ENCODE results near the gene CLCNKA. TPM values are rescaled to one million over a fixed set of nuclear protein-coding genes. Genes with fewer than 3 reads are reported as not detected.

CLCNKA gene
- total and polyA plus RNA-seq, 2 of the 8 experiments (the other 6 are each of a cell fraction or from before 2014, with no cell fraction given) = 0.95 to 2.0 TPM

- Histone ChIP-seq H2BK12ac (ENCODE audit: low read depth, low read length) (no peak overlapping the region), H2AK5ac (ENCODE audit: low read depth, low read length) (no peak overlapping the region), H3K9me3 (ENCODE audit: insufficient read depth in 2 of 2, low read depth in 1 of 2, low read length in 1 of 2) (no peaks in the 10 kb centered on the region), H3K4me1 (replicated peaks in 1 of 4; ENCODE audit: control insufficient read depth in 3 of 4, insufficient read depth in 4 of 4, low read length in 3 of 4) (peaks cover 0 to 6% (median 4%) of the 10 kb centered on the region in 4 experiments; a peak in 3 of 7 replicates), H3K79me2 (ENCODE audit: control insufficient read depth in 1 of 2, insufficient read depth in 2 of 2, low read length in 2 of 2) (no peaks in the 10 kb centered on the region), H2BK15ac (ENCODE audit: low read length) (no peak overlapping the region), H3K4me3 (ENCODE audit: extremely low read depth in 1 of 4, insufficient read depth in 2 of 4, low read depth in 3 of 4, low read length in 4 of 4) (no peak overlapping the region), H4K91ac (replicated peaks; ENCODE audit: insufficient read length, low read length) (no peak overlapping the region), H3K56ac (replicated peaks; ENCODE audit: insufficient read length, low read depth, low read length) (no peak overlapping the region), H2BK5ac (ENCODE audit: low read depth, low read length) (no peak overlapping the region), H2BK120ac (replicated peaks; ENCODE audit: low read depth, low read length) (no peak overlapping the region), H4K5ac (ENCODE audit: insufficient read length, low read depth, low read length) (no peak overlapping the region), H3K23me2 (ENCODE audit: low read depth, low read length) (no peaks in the 10 kb centered on the region), H3K9ac (replicated peaks in 1 of 4; ENCODE audit: extremely low read depth in 1 of 4, low read depth in 3 of 4, low read length in 3 of 4) (no peak overlapping the region), H3K27me3 (replicated peaks in 1 of 4; ENCODE audit: control insufficient read depth in 3 of 4, extremely low read depth in 1 of 4, insufficient read depth in 3 of 4, low read length in 3 of 4) (no peaks in the 10 kb centered on the region), H4K20me1 (replicated peaks in 1 of 2; ENCODE audit: control insufficient read depth in 1 of 2, insufficient read depth in 2 of 2, low read length in 2 of 2) (no peaks in the 10 kb centered on the region), H4K8ac (ENCODE audit: extremely low read depth, insufficient read depth, low read length) (peak overlapping the region; percentile 79; the same call in 1 of the 2 replicates), H3K4ac (replicated peaks; ENCODE audit: insufficient read length, low read depth, low read length) (no peak overlapping the region), H2BK20ac (ENCODE audit: low read length) (no peak overlapping the region), H3K18ac (ENCODE audit: extremely low read depth, low read length) (no peak overlapping the region), H3K27ac (ENCODE audit: low read depth, low read length) (no peak overlapping the region), H3K4me2 (ENCODE audit: insufficient read depth in 1 of 2, low read depth in 2 of 2, low read length in 2 of 2) (no peak overlapping the region), H3K14ac (ENCODE audit: insufficient read length) (no peak overlapping the region), H3K36me3 (ENCODE audit: control insufficient read depth in 2 of 4, insufficient read depth in 4 of 4, low read length in 3 of 4) (no peaks in the 10 kb centered on the region), H3K79me1 (ENCODE audit: low read depth, low read length) (no peaks in the 10 kb centered on the region), H2AFZ (ENCODE audit: low read length) (no peak overlapping the region), H3K23ac (ENCODE audit: insufficient read length) (no peak overlapping the region)
- ChIA-PET CTCF (ENCODE audit: partially characterized antibody) (interaction anchor here (0.9 to 21.9 kb wide), 21 partner anchors 9 to 279 kb away, joined by 3 to 569 read pairs (median 12); partner anchors contain the start of genes CPLANE2, EPHA2, FAM131C and FBXO42), POLR2A (ENCODE audit: partially characterized antibody) (interaction anchor here (1.0 to 2.7 kb wide), 5 partner anchors 38 to 107 kb away, joined by 3 to 10 read pairs (median 5); partner anchors contain the start of gene EPHA2)
- DNase-seq (ENCODE audit: low read depth in 1 of 2, low spot score in 2 of 2) (no peak), FAIRE-seq (no peak)
- 98% methylated on average over 5 of the region's 5 CpGs; no CpG with 5 or more reads in 1 of the 2 experiments for WGBS, 2 experiments (ENCODE audit: extremely low coverage in 1 of 2, insufficient coverage in 1 of 2, insufficient read length in 1 of 2, insufficient replicate concordance in 2 of 2, low coverage in 1 of 2, low lambda C conversion rate in 2 of 2, missing lambda C conversion rate in 1 of 2)
- TF ChIP-seq KDM4A (IDR thresholded peaks at IDR 0.05; ENCODE audit: low read depth, low read length, severe bottlenecking) (no peak), RXRA (IDR thresholded peaks at IDR 0.05; ENCODE audit: insufficient read depth, low read depth, low read length) (no peak), TCF12 (IDR thresholded peaks at IDR 0.05; ENCODE audit: low read depth, low read length) (no peak), TAF1 (IDR thresholded peaks at IDR 0.05; ENCODE audit: low read depth, low read length) (no peak), ZNF274 (IDR thresholded peaks at IDR 0.05; ENCODE audit: borderline replicate concordance, extremely low read depth, low read length) (no peak), JUND (IDR thresholded peaks at IDR 0.05; ENCODE audit: low read length) (no peak), CBX8 (IDR thresholded peaks at IDR 0.05; ENCODE audit: borderline replicate concordance, low read depth, low read length) (no peak)
Observed at GRCh38 chr1:16083486-16083885, 61.6 kb downstream of the CLCNKA start.
